Ascending aorta (tissue), 2 donors: ENCODE results near the gene PLXNA4. TPM values are rescaled to one million over a fixed set of nuclear protein-coding genes. Genes with fewer than 3 reads are reported as not detected.

Source experiments
- DNase-seq, 2 donors: peaks; one replicate each; pipeline ENCODE4 v3.0.0-alpha.2; 2019; ENCODE audit warnings: low spot score in 2 of 2
- H3K27ac ChIP-seq, 2 donors: fragments of 200-600 bp; sonication (generic); one replicate each; pipeline ENCODE4 v1.5.1; 2016 to 2017; ENCODE audit warnings: mild to moderate bottlenecking in 1 of 2
- H3K27me3 ChIP-seq: fragments of 200-600 bp; sonication (generic); one replicate; pipeline ENCODE4 v1.5.1; 2017
- H3K36me3 ChIP-seq, 2 donors: fragments of 200-600 bp; sonication (generic); one replicate each; pipeline ENCODE4 v1.5.1; 2016
- H3K4me1 ChIP-seq, 2 donors: fragments of 200-600 bp; sonication (generic); one replicate each; pipeline ENCODE4 v1.5.1; 2016 to 2017; ENCODE audit warnings: mild to moderate bottlenecking in 1 of 2
- H3K4me3 ChIP-seq, 2 donors: fragments of 200-600 bp; sonication (generic); one replicate each; pipeline ENCODE4 v1.5.1; 2016 to 2017; ENCODE audit warnings: mild to moderate bottlenecking in 1 of 2
- H3K9me3 ChIP-seq, 2 donors: fragments of 200-600 bp; sonication (generic); one replicate each; pipeline ENCODE4 v1.5.1; 2016
- intact Hi-C: fragments of 100-400 bp; cut with DNase I; formaldehyde crosslinking; loops from one replicate; pipeline ENCODE4 v1.15.1; 2023
- total RNA-seq: library from RNA; depleted of rRNA; stranded (reverse); fragments of >200 nt; gene quantifications from one replicate; pipeline ENCODE4 v1.1.0, GENCODE V29; 2016
- TF ChIP-seq, protein P1 (sequence below), 3 experiments: fragments of 200-600 bp in 2 of 3; fragments of 450-650 bp in 1 of 3; sonication (generic) in 2 of 3; IDR thresholded peaks; one replicate each; pipeline ENCODE4 v1.5.1; 2016 to 2019; ENCODE audit warnings: antibody characterized with exemption in 3 of 3, mild to moderate bottlenecking in 1 of 3, moderate library complexity in 1 of 3

Gene PLXNA4
- total RNA-seq, 1 donor from 2014 or later: 27.1 TPM

DNA sequence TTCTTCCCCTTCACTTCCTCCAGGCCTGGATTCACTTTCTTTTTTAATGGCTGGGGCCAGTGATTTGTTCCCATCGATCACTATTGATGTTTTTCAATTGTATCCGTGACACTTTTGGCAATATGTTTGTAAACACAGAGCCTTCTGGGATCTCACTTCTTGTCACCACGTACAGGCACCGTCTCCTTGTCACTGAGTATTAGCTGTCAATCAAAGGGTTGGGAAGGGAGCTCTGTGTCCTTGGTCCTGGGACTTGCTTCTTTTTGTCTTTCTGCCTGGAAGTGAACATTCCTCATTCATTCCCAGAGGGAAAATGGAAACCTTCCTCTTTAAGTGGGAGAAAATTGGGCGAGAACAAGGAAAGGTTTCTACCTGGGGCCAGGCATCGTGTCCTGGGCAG lies 157.4 kb downstream of the PLXNA4 start:
- intact Hi-C loops: no loop called here
- H3K4me3 ChIP-seq: no peak overlapping the region
- H3K9me3 ChIP-seq: no peaks in the 10 kb centered on the region
- peaks cover 0 to 17% of the 10 kb centered on the region in 2 donors for H3K4me1 ChIP-seq
- no peaks in the 10 kb centered on the region for H3K27me3 ChIP-seq
- H3K27ac ChIP-seq: peak overlapping the region; percentile 35 to 75
- TF ChIP-seq, protein P1, sequence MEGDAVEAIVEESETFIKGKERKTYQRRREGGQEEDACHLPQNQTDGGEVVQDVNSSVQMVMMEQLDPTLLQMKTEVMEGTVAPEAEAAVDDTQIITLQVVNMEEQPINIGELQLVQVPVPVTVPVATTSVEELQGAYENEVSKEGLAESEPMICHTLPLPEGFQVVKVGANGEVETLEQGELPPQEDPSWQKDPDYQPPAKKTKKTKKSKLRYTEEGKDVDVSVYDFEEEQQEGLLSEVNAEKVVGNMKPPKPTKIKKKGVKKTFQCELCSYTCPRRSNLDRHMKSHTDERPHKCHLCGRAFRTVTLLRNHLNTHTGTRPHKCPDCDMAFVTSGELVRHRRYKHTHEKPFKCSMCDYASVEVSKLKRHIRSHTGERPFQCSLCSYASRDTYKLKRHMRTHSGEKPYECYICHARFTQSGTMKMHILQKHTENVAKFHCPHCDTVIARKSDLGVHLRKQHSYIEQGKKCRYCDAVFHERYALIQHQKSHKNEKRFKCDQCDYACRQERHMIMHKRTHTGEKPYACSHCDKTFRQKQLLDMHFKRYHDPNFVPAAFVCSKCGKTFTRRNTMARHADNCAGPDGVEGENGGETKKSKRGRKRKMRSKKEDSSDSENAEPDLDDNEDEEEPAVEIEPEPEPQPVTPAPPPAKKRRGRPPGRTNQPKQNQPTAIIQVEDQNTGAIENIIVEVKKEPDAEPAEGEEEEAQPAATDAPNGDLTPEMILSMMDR (IDR thresholded peaks at IDR 0.05): no peak
- no peak for DNase-seq
- H3K36me3 ChIP-seq: no peaks in the 10 kb centered on the region

DNA sequence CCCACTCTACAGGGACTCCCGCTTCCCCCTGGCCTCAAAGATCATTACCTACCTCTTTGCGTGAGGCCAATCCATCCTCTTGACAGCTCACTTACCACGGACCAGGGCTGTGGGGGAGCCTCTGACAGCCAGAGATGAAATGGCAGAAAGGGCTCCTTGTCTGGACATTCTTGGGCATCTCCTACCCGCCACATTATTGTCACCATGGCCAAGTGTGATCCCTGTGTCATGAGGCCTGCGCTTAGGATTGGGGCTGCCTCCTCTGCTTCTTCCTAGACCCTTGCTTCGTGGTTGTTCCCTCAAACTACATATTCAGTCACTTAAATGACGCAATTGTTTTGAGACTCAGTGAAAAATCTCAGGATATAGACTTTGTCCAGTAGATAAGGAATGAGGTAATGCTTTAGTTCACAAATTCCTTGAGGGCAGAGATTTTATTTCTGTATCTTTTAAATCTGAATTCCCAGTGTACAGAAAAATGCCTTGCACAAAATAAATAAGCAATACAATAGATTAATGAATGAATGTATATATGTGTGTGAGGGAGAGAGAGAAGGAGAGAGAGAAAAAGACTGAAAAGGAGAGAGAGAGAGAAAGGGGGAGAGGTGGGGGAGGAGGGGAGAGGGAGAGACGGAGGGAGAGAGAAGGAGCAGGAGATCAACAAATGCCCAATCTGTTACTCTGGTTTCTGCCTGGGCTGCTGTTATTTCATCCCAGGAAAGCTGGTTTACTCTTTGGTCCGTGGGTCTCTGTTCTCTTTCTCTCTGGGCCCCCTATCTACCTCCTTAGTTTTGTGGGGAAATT lies 159.0 kb downstream of the PLXNA4 start:
- Histone ChIP-seq H3K4me1 (peaks cover 0 to 8% of the 10 kb centered on the region in 2 donors), H3K4me3 (peak overlapping the region in 1 of 2 donors; percentile 14), H3K36me3 (no peaks in the 10 kb centered on the region), H3K27ac (peak overlapping the region; percentile 41 to 75), H3K9me3 (no peaks in the 10 kb centered on the region), H3K27me3 (no peaks in the 10 kb centered on the region)
- TF ChIP-seq, protein P1 (IDR thresholded peaks at IDR 0.05): no peak
- intact Hi-C loops: no loop called here
- DNase-seq: no peak

DNA sequence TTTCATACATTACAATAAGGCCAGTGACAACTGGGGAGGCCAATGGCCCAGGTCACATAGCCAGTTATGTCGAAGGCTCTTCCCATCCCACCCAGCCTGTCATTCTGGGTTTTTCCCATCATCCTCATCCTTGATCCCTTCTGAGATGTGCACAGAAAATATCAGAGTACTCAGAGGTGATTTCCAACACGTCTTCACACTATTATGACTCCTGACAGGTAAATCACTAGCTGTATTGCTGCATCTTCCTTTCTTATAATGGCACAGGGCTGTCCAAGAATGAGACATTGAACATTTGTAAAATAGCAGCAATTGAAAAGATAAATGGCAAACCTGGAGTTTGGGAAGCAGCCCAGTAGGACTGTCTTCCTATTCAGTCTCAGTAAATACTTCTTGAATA lies 159.9 kb downstream of the PLXNA4 start:
- H3K9me3 ChIP-seq: no peaks in the 10 kb centered on the region
- TF ChIP-seq, protein P1 (IDR thresholded peaks at IDR 0.05): no peak
- H3K36me3 ChIP-seq: no peaks in the 10 kb centered on the region
- H3K4me1 ChIP-seq: peaks cover 0 to 8% of the 10 kb centered on the region in 2 donors
- peak overlapping the region; percentile 41 to 75 for H3K27ac ChIP-seq
- DNase-seq: no peak
- intact Hi-C loops: no loop called here
- peak overlapping the region in 1 of 2 donors; percentile 14 for H3K4me3 ChIP-seq
- no peaks in the 10 kb centered on the region for H3K27me3 ChIP-seq

DNA sequence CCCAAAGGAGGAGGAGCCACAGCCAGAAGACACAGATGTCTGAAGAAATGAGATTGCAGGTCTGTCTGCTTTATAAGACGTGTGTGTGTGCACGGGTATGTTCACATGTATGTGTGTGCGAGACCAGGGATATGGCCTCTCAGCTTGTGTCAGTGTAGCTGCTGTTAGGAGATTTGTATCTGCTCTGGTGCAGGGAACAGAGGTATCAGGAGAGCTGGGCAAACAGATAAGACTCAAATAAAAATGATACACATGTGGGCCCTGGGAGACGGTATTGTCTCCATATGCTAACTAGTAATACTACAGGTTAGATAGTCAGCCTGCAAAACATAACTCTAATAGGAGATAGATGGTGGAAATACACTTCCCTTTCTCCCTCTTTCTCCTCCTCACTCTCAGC lies 161.0 kb downstream of the PLXNA4 start:
- Histone ChIP-seq H3K36me3 (no peaks in the 10 kb centered on the region), H3K4me1 (peaks cover 0 to 14% of the 10 kb centered on the region in 2 donors), H3K4me3 (peak overlapping the region in 1 of 2 donors; percentile 9), H3K9me3 (no peaks in the 10 kb centered on the region), H3K27me3 (no peaks in the 10 kb centered on the region), H3K27ac (peak overlapping the region in 1 of 2 donors; percentile 54)
- intact Hi-C loops: no loop called here
- TF ChIP-seq, protein P1 (IDR thresholded peaks at IDR 0.05): no peak
- DNase-seq: no peak

DNA sequence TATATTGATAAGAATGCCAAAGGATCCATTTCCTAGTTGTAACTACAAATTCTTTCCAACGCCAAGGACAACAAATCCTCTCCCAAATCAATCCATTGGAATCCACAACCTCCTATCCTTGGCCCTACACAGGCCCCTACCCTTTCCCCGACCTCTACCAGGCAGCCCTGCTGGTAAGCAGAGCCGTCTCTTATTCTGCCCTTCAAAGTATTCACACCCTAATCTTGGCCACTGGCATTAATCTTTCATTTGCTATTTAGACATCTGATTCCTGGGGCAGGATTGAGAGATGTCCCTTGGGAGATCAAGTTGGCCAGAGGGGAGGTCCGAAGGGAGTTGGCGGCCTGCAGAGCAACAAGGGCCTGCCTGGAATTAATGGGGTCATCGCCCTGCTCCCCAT lies 161.4 kb downstream of the PLXNA4 start:
- no peak for DNase-seq
- H3K27ac ChIP-seq: peak overlapping the region; percentile 42 to 54
- peak overlapping the region in 1 of 2 donors; percentile 9 for H3K4me3 ChIP-seq
- H3K9me3 ChIP-seq: no peaks in the 10 kb centered on the region
- peaks cover 0 to 18% of the 10 kb centered on the region in 2 donors for H3K4me1 ChIP-seq
- intact Hi-C loops: no loop called here
- H3K27me3 ChIP-seq: no peaks in the 10 kb centered on the region
- TF ChIP-seq, protein P1 (IDR thresholded peaks at IDR 0.05): no peak
- no peaks in the 10 kb centered on the region for H3K36me3 ChIP-seq
